ENCODE data around the gene SEC16A.

SEC16A gene

GRCh38 chr9:136400038-136400834, 82.6 kb downstream of the SEC16A start, which contains the start of gene SNAPC4:
Gene SNAPC4 (minus strand): TSS chr9:136400170. CDS start chr9:136398428, 1,742 bp downstream.
- DNase-seq (ENCODE audit: low read depth): peak; percentile 11
- peak; percentile 55 for TF ChIP-seq CTCF (IDR thresholded peaks at IDR 0.05; ENCODE audit: control insufficient read depth, insufficient read depth, low read depth, low read length, missing control alignments)
- H3K4me3 ChIP-seq (ENCODE audit: control insufficient read depth, low read depth, low read length): peak within 1 kb of the TSS; percentile 89

- peak overlapping the region; percentile 89 for H3K4me3 ChIP-seq (ENCODE audit: control insufficient read depth, low read depth, low read length)
- DNase-seq (ENCODE audit: low read depth): no peak
- no peak for TF ChIP-seq CTCF (IDR thresholded peaks at IDR 0.05; ENCODE audit: control insufficient read depth, insufficient read depth, low read depth, low read length, missing control alignments)
Measured at GRCh38 chr9:136399176-136400037, 83.4 kb downstream of the SEC16A start.

- H3K4me3 ChIP-seq (ENCODE audit: control insufficient read depth, low read depth, low read length): no peak overlapping the region
- DNase-seq (ENCODE audit: low read depth): no peak
- TF ChIP-seq CTCF (IDR thresholded peaks at IDR 0.05; ENCODE audit: control insufficient read depth, insufficient read depth, low read depth, low read length, missing control alignments): no peak
Measured at GRCh38 chr9:136398286-136398685, 84.6 kb downstream of the SEC16A start.

GRCh38 chr9:136397643-136398042, 85.2 kb downstream of the SEC16A start:
- DNase-seq (ENCODE audit: low read depth): no peak
- no peak overlapping the region for H3K4me3 ChIP-seq (ENCODE audit: control insufficient read depth, low read depth, low read length)
- no peak for TF ChIP-seq CTCF (IDR thresholded peaks at IDR 0.05; ENCODE audit: control insufficient read depth, insufficient read depth, low read depth, low read length, missing control alignments)

GRCh38 chr9:136396219-136396515, 86.7 kb downstream of the SEC16A start:
- H3K4me3 ChIP-seq (ENCODE audit: control insufficient read depth, low read depth, low read length): no peak overlapping the region
- DNase-seq (ENCODE audit: low read depth): no peak
- no peak for TF ChIP-seq CTCF (IDR thresholded peaks at IDR 0.05; ENCODE audit: control insufficient read depth, insufficient read depth, low read depth, low read length, missing control alignments)

GRCh38 chr9:136395345-136396218, 87.3 kb downstream of the SEC16A start:
- no peak for DNase-seq (ENCODE audit: low read depth)
- no peak overlapping the region for H3K4me3 ChIP-seq (ENCODE audit: control insufficient read depth, low read depth, low read length)
- no peak for TF ChIP-seq CTCF (IDR thresholded peaks at IDR 0.05; ENCODE audit: control insufficient read depth, insufficient read depth, low read depth, low read length, missing control alignments)
